ENCODE data around the gene COX6A1. TPM values are rescaled to one million over a fixed set of nuclear protein-coding genes. Genes with fewer than 3 reads are reported as not detected.
"Not testable (repeated sequence)": the region's sequence is repeated elsewhere in the genome, so short reads cannot be mapped to it uniquely, and the experiment has no call there.

Gene COX6A1
- polyA plus RNA-seq, 1 donor = 94.3 TPM

- DNase-seq = no peak
Observed at GRCh38 chr12:120428597-120429229, 9.2 kb upstream of the COX6A1 start.

- DNase-seq = no peak
Observed at GRCh38 chr12:120429368-120429767, 8.5 kb upstream of the COX6A1 start.

- DNase-seq = no peak
Observed at GRCh38 chr12:120432772-120433525, 5.0 kb upstream of the COX6A1 start.

- DNase-seq = no peak
Observed at GRCh38 chr12:120438495-120439198, 734 bp downstream of the COX6A1 start.

GRCh38 chr12:120439646-120440247, 1.8 kb downstream of the COX6A1 start:
- no peak for DNase-seq

GRCh38 chr12:120444676-120445075, 6.8 kb downstream of the COX6A1 start:
- DNase-seq = no peak

GRCh38 chr12:120445911-120446843, 8.3 kb downstream of the COX6A1 start, which contains the start of the genes GATC and TRIAP1:
Gene GATC, plus strand, starts transcription at chr12:120446444. Its CDS starts 37 bp downstream, at chr12:120446481.
Gene TRIAP1, minus strand, starts transcription at chr12:120446384. Its CDS starts 12 bp downstream, at chr12:120446372.
- peak; percentile 90 for DNase-seq

- not testable (repeated sequence) for DNase-seq
Observed at GRCh38 chr12:120446844-120447178, 8.9 kb downstream of the COX6A1 start.

- no peak for DNase-seq
Observed at GRCh38 chr12:120447992-120448391, 10.1 kb downstream of the COX6A1 start.

- not testable (repeated sequence) for DNase-seq
Observed at GRCh38 chr12:120452524-120452923, 14.6 kb downstream of the COX6A1 start.

- DNase-seq = no peak
Observed at GRCh38 chr12:120453060-120453750, 15.3 kb downstream of the COX6A1 start.

- no peak for DNase-seq
Observed at GRCh38 chr12:120453977-120454376, 16.1 kb downstream of the COX6A1 start.

- DNase-seq = no peak
Observed at GRCh38 chr12:120455302-120455701, 17.4 kb downstream of the COX6A1 start.

- no peak for DNase-seq
Observed at GRCh38 chr12:120457133-120457532, 19.2 kb downstream of the COX6A1 start.

- DNase-seq = no peak
Observed at GRCh38 chr12:120460157-120460556, 22.2 kb downstream of the COX6A1 start.

GRCh38 chr12:120462099-120462640, 24.3 kb downstream of the COX6A1 start:
- no peak for DNase-seq

- DNase-seq = no peak
Observed at GRCh38 chr12:120463712-120464111, 25.8 kb downstream of the COX6A1 start.

- DNase-seq = no peak
Observed at GRCh38 chr12:120465756-120466155, 27.8 kb downstream of the COX6A1 start.

GRCh38 chr12:120466560-120467315, 28.8 kb downstream of the COX6A1 start:
- peak; percentile 39 for DNase-seq

- no peak for DNase-seq
Observed at GRCh38 chr12:120467439-120467838, 29.5 kb downstream of the COX6A1 start.

Data from hindlimb muscle (tissue), 1 donor.